HG03280 (cell line): Measurements from ENCODE around the gene PTGR1.
A peak's percentile ranks its signal among the peaks of the same experiment; 100 is the strongest.

ENCODE experiments used
- ATAC-seq: cut with Tn5 transposase; IDR thresholded peaks from one replicate; pipeline ENCODE4 v1.9.1; 2021; ENCODE audit warnings: mild to moderate bottlenecking, moderate library complexity; ENCODE audit not compliant: unreplicated experiment

The PTGR1 gene

GRCh38 chr9:111548623-111549022 is 50.8 kb downstream of the PTGR1 start:
- no peak for ATAC-seq

DNA sequence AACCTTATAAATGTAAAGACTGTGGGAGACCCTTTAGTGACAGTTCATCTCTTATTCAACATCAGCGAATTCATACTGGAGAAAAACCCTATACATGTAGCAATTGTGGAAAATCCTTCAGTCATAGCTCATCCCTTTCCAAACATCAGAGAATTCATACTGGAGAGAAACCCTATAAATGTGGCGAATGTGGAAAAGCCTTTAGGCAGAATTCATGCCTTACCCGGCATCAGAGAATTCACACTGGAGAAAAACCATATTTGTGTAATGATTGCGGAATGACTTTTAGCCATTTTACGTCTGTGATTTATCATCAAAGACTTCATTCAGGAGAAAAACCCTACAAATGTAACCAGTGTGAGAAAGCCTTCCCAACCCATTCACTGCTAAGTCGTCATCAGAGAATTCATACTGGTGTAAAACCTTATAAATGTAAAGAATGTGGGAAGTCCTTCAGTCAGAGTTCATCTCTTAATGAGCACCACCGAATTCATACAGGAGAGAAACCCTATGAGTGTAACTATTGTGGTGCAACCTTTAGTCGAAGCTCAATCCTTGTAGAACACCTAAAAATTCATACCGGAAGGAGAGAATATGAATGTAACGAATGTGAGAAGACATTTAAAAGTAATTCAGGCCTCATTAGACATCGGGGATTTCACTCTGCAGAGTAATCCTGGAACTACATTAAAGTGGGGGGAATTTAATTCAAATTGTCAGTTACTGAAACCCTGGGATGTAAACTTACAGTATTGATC is 56.8 kb downstream of the PTGR1 start:
- no peak for ATAC-seq

- no peak for ATAC-seq
These were observed 66.2 kb downstream of the PTGR1 start for GRCh38 chr9:111533099-111533790.

DNA sequence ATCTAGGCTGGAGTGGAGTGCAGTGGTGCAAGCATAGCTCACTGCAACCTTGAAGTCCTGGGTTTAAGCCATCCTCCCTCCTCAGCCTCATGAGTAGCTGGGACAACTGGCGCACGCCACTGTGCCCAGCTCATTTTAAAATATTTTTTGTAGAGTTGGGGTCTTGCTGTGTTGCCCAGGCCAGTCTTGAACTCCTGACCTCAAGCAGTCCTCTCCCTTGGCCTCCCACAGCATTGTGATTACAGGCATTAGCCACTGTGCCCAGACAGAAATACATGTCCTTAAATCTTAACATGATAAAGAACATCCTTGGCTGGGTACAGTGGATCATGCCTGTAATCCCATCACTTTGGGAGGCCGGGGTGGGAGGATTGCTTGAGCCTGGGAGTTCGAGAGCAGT is 67.7 kb downstream of the PTGR1 start:
- no peak for ATAC-seq

- ATAC-seq = no peak
These were observed 69.7 kb downstream of the PTGR1 start for GRCh38 chr9:111529787-111530186.

GRCh38 chr9:111527347-111527746 is 72.1 kb downstream of the PTGR1 start:
- no peak for ATAC-seq

DNA sequence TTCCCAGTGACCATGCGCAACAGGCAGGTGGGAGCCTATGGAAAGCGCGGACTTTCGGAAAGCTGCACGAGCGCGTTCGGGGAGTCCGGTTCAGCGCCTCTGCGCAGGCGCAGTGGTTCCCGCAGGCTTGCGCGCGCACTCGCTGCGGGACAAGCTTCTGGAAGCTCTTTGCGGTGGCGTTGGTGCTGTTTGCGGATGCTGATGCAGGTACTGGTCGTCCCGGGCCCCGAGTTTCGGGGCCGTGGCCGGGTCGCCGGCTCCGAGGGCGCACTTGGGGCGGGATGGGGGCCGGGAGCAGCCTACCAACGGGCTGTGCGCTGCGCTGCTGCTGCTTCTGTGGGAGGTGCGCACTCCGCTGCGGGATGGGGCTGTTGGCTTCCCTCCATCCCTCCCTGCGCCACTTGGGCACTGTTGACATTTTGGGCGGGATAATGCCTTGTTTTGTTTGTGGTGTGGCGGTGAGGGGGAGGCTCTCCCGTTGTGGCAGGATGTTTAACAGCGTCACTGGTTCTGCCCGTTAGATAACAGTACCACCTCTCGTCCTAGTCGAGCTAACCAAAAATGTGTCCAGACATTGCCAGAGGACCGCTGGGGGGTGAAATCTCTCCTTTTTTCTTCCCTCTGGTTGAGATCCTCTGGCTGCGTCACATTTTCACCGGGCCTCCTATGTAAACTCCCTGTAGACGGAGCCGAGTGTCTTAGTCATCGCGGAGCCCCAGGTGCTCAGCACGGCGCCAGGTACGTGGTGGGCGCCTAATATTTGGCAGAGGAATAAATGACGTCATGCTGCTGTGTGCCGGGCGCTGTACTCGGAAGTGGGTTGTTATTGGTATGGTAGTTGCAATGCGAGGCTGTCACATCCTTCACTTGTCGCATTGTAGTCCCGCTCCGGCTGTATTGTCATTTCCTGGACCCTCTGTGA is 74.1 kb downstream of the PTGR1 start, which contains the start of gene ZNF483:
Gene ZNF483, plus strand, starts transcription at position 124 of the 922 bp plus-strand sequence. CDS start 2,217 bp downstream, outside the sequence.
- peak; percentile 58 for ATAC-seq

DNA sequence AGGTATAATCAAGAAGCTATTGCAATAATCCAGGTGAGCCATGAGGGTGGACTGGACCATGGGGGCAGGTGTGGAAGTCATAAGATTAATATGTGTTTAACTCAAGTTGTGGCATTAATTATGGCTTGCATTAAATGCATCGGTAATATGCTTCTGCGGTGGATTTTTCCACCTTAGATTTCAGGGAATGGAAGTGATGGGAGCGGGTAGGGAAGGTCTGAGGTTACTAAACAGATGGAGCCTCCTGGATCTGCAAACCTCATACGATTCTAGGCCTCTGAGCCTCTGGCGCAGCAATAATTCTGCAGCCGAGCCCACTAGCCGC is 74.8 kb downstream of the PTGR1 start:
- no peak for ATAC-seq

- ATAC-seq = peak; percentile 71
These were observed 83.4 kb downstream of the PTGR1 start for GRCh38 chr9:111516061-111516465.

- ATAC-seq = no peak
These were observed 84.5 kb downstream of the PTGR1 start for GRCh38 chr9:111514967-111515366.
